Stomach (tissue), 9 donors: Measurements from ENCODE around the gene ACTMAP. TPM values are rescaled to one million over a fixed set of nuclear protein-coding genes. Genes with fewer than 3 reads are reported as not detected.

Experiments
- DNase-seq, 2 donors: peaks; one replicate each; pipeline versions ENCODE4 v3.0.0 to v3.0.0-alpha.2; 2013 to 2019
- H3K27ac ChIP-seq, 5 donors: fragments of 200-600 bp in 4 of 5; sonication (generic) in 4 of 5; one replicate each; pipeline ENCODE4 v1.5.1; 2013 to 2019; ENCODE audit warnings: mild to moderate bottlenecking in 1 of 5, moderate library complexity in 1 of 5
- H3K27me3 ChIP-seq, 3 donors: fragments of 200-600 bp; sonication (generic); one replicate each; pipeline ENCODE4 v1.5.1; 2017 to 2019; ENCODE audit warnings: mixed run types in 1 of 3
- H3K36me3 ChIP-seq, 4 donors: fragments of 200-600 bp; sonication (generic); 1 replicate in 3 of 4; 2 replicates in 1 of 4; pipeline ENCODE4 v1.5.1; 2016 to 2019
- H3K4me1 ChIP-seq, 4 donors: fragments of 200-600 bp; sonication (generic); one replicate each; pipeline ENCODE4 v1.5.1; 2016 to 2019
- H3K4me3 ChIP-seq, 4 donors: fragments of 200-600 bp; sonication (generic) in 3 of 4; one replicate each; pipeline ENCODE4 v1.5.1; 2016 to 2019; ENCODE audit warnings: mild to moderate bottlenecking in 1 of 4
- H3K9me3 ChIP-seq, 4 donors: fragments of 200-600 bp; sonication (generic); one replicate each; pipeline ENCODE4 v1.5.1; 2016 to 2019
- CTCF ChIP-seq, 7 experiments: fragments of 450-650 bp in 4 of 7; fragments of 200-600 bp in 3 of 7; sonication (generic) in 3 of 7; IDR thresholded peaks; one replicate each; pipeline ENCODE4 v1.5.1; 2016 to 2019; ENCODE audit warnings: antibody characterized with exemption in 7 of 7, control low read depth in 2 of 7, mild to moderate bottlenecking in 1 of 7
- EP300 ChIP-seq: sonication (generic); formaldehyde crosslinking; IDR thresholded peaks from one replicate; pipeline ENCODE4 v1.6.1; 2017; ENCODE audit warnings: antibody characterized with exemption
- POLR2A ChIP-seq, 4 donors: fragments of 450-650 bp; IDR thresholded peaks; one replicate each; pipeline ENCODE4 v1.6.1; 2016; ENCODE audit warnings: antibody characterized with exemption in 4 of 4, control low read depth in 2 of 4, mild to moderate bottlenecking in 1 of 4, moderate library complexity in 1 of 4
- POLR2AphosphoS5 ChIP-seq, 3 donors: sonication (generic); formaldehyde crosslinking; IDR thresholded peaks; one replicate each; pipeline ENCODE4 v1.6.1; 2016; ENCODE audit warnings: antibody characterized with exemption in 3 of 3
- WGBS, 5 donors: extraction: QIAGEN DNeasy Blood & Tissue Kit in 3 of 5; methylation state at CpG; one replicate each; pipeline versions ENCODE4 v1.1.5 to v1.1.7; 2013 to 2018; 5-methylcytosine and 5-hydroxymethylcytosine counted together
- intact Hi-C: fragments of 100-400 bp; cut with DNase I; formaldehyde crosslinking; loops from one replicate; pipeline ENCODE4 v1.15.1; 2023; ENCODE audit warnings: low total_unique reads
- polyA plus RNA-seq, 3 donors: library from polyadenylated mRNA; stranded (reverse); fragments of 200-250 nt; gene quantifications; one replicate each; pipeline ENCODE4 v1.2.3, GENCODE V29; 2013
- total RNA-seq, 5 donors: library from RNA; depleted of rRNA; stranded (reverse); fragments of >200 nt; gene quantifications; one replicate each; pipeline versions ENCODE4 v1.1.0 to v1.2.3, GENCODE V29; 2014 to 2016
- donor health status: healthy with polysubstance abuse.
- donor health status: Bipolar disorder and iron deficiency.
- donor health status: healthy.

The ACTMAP gene
- total and polyA plus RNA-seq, 8 donors: 0.73 to 24.6 (median 8.2) TPM

GRCh38 chr19:40701758-40702157, 48.5 kb downstream of the ACTMAP start:
- Histone ChIP-seq H3K4me1 (peaks cover 0 to 6% (median 0%) of the 10 kb centered on the region in 4 donors), H3K27ac (no peak overlapping the region), H3K4me3 (no peak overlapping the region), H3K36me3 (peaks cover 46 to 95% (median 91%) of the 10 kb centered on the region in 4 donors), H3K9me3 (no peaks in the 10 kb centered on the region), H3K27me3 (no peaks in the 10 kb centered on the region)
- no peak for DNase-seq
- TF ChIP-seq EP300 (no peak), POLR2AphosphoS5 (IDR thresholded peaks at IDR 0.05) (no peak), CTCF (IDR thresholded peaks at IDR 0.05) (no peak)
- 93 to 98% (median 96%) methylated on average over 6 of the region's 6 CpGs for WGBS, 5 donors
- intact Hi-C loops: no loop called here

DNA sequence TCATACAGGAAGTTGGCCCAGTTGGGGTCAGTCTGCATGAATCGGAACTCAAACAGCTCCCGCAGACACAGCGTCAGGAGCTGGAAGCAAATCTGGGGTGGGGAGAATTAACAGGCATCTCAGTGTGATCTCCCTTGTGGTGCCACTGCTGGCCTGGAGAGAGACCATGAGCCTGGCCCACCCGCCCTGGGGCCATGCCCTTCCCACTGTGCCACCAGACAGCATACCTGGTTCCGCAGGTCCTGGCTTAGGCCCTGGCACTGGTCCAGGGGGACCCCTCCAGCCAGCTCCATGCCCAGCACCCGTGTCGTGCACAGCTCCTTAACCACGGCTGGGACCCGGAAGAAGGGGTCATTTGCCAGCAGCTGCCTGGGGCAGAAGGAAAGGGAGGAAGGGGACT, 50.2 kb downstream of the ACTMAP start:
- intact Hi-C loops: no loop called here
- Histone ChIP-seq H3K4me1 (peaks cover 0 to 6% (median 0%) of the 10 kb centered on the region in 4 donors), H3K4me3 (no peak overlapping the region), H3K36me3 (peaks cover 35 to 96% (median 91%) of the 10 kb centered on the region in 4 donors), H3K27ac (no peak overlapping the region), H3K27me3 (no peaks in the 10 kb centered on the region), H3K9me3 (no peaks in the 10 kb centered on the region)
- no peak for TF ChIP-seq CTCF (IDR thresholded peaks at IDR 0.05)
- TF ChIP-seq POLR2AphosphoS5 (IDR thresholded peaks at IDR 0.05): no peak
- TF ChIP-seq POLR2A (IDR thresholded peaks at IDR 0.05): no peak
- no peak for TF ChIP-seq EP300
- no peak for DNase-seq
- 80 to 98% (median 93%) methylated on average over 5 to 9 of the region's 9 CpGs for WGBS, 5 donors

DNA sequence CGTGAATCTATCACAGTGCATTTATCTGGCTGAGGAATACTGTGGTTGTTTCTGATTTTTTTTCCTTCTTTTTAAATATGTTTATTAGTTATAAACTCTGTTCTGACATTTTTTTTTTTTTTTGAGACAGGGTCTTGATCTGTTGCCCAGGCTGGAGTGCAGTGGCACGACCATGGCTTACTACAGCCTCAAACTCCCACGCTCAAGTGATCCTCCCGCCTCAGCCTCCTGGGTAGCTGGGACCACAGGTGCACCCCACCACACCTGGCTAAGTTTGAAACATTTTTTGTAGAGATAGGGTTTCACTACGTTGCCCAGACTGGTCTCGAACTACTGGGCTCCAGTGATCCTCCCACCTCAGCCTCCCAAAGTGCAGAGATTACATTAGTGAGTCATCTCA, 53.3 kb downstream of the ACTMAP start:
- peaks cover 13 to 95% (median 91%) of the 10 kb centered on the region in 4 donors for H3K36me3 ChIP-seq
- 93 to 98% (median 97%) methylated on average over 6 of the region's 6 CpGs for WGBS, 5 donors
- no peak for DNase-seq

DNA sequence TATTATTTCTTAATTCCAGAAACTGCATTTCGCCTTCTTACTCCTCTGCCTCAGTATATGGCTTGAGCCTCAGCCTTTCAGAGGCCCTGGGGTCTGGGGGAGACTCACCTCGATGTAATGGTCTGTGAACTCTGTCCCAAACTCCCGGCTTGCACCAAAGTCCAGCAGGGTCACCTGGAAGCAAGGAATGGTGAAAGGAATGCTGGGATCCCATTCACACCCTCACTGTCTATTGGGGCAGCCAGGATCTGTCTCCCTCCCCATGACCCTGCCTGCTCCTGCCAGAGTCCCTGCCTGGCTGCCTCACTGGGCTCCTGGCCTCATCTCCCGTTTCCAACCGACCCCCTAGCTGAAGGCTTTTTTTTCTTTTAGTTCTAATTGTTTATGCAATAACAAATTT, 54.4 kb downstream of the ACTMAP start:
- TF ChIP-seq POLR2A (IDR thresholded peaks at IDR 0.05): no peak
- no peak for TF ChIP-seq POLR2AphosphoS5 (IDR thresholded peaks at IDR 0.05)
- TF ChIP-seq EP300: no peak
- TF ChIP-seq CTCF (IDR thresholded peaks at IDR 0.05): no peak
- intact Hi-C loops: no loop called here

More for the DNA sequence above, 53.3 kb downstream of the ACTMAP start:
- intact Hi-C loops: no loop called here
- H3K4me3 ChIP-seq: no peak overlapping the region
- no peak overlapping the region for H3K27ac ChIP-seq
- H3K4me1 ChIP-seq: peaks cover 0 to 2% (median under 1%) of the 10 kb centered on the region in 4 donors
- H3K27me3 ChIP-seq: no peaks in the 10 kb centered on the region
- H3K9me3 ChIP-seq: no peaks in the 10 kb centered on the region
- TF ChIP-seq EP300 (no peak), POLR2AphosphoS5 (IDR thresholded peaks at IDR 0.05) (no peak), CTCF (IDR thresholded peaks at IDR 0.05) (no peak), POLR2A (IDR thresholded peaks at IDR 0.05) (no peak)

More for the DNA sequence above, 54.4 kb downstream of the ACTMAP start:
- Histone ChIP-seq H3K4me3 (no peak overlapping the region), H3K9me3 (no peaks in the 10 kb centered on the region), H3K27ac (no peak overlapping the region), H3K4me1 (peaks cover 8 to 14% (median 11%) of the 10 kb centered on the region in 4 donors), H3K27me3 (no peaks in the 10 kb centered on the region), H3K36me3 (peaks cover 7 to 87% (median 84%) of the 10 kb centered on the region in 4 donors)
- no peak for DNase-seq
- WGBS, 5 donors: 89 to 96% (median 93%) methylated on average over 5 of the region's 5 CpGs
